Measurements from ENCODE around the gene RAPGEF5.
A peak's percentile ranks its signal among the peaks of the same experiment; 100 is the strongest.

Gene RAPGEF5

GRCh38 chr7:22307816-22308215 is 49.1 kb downstream of the RAPGEF5 start:
- H3K4me1 Mint-ChIP-seq = no peaks in the 10 kb centered on the region
- H3K9me3 Mint-ChIP-seq = no peaks in the 10 kb centered on the region
- ATAC-seq (replicated peaks; ENCODE audit: extremely low read depth, poor library complexity, severe bottlenecking) (no peak), DNase-seq (ENCODE audit: low spot score in 2 of 2) (no peak)
- H3K4me3 Mint-ChIP-seq = no peak overlapping the region
- peaks cover 24% of the 10 kb centered on the region for H3K27me3 Mint-ChIP-seq
- H3K36me3 Mint-ChIP-seq (ENCODE audit: insufficient read depth) = no peaks in the 10 kb centered on the region
- H3K27ac Mint-ChIP-seq (ENCODE audit: low read depth) = no peak overlapping the region

GRCh38 chr7:22305706-22306105 is 51.2 kb downstream of the RAPGEF5 start:
- Mint-ChIP-seq H3K27ac (ENCODE audit: low read depth) (no peak overlapping the region), H3K36me3 (ENCODE audit: insufficient read depth) (no peaks in the 10 kb centered on the region), H3K9me3 (no peaks in the 10 kb centered on the region), H3K27me3 (peaks cover 15% of the 10 kb centered on the region), H3K4me3 (no peak overlapping the region), H3K4me1 (no peaks in the 10 kb centered on the region)
- no peak for DNase-seq (ENCODE audit: low spot score in 2 of 2)
- no peak for ATAC-seq (replicated peaks; ENCODE audit: extremely low read depth, poor library complexity, severe bottlenecking)

GRCh38 chr7:22302951-22303423 is 54.0 kb downstream of the RAPGEF5 start:
- H3K27me3 Mint-ChIP-seq = peaks cover 15% of the 10 kb centered on the region
- no peaks in the 10 kb centered on the region for H3K36me3 Mint-ChIP-seq (ENCODE audit: insufficient read depth)
- DNase-seq (ENCODE audit: low spot score in 2 of 2) (no peak), ATAC-seq (replicated peaks; ENCODE audit: extremely low read depth, poor library complexity, severe bottlenecking) (no peak)
- H3K27ac Mint-ChIP-seq (ENCODE audit: low read depth) = no peak overlapping the region
- no peak overlapping the region for H3K4me3 Mint-ChIP-seq
- H3K9me3 Mint-ChIP-seq = no peaks in the 10 kb centered on the region
- H3K4me1 Mint-ChIP-seq = no peaks in the 10 kb centered on the region

GRCh38 chr7:22302193-22302592 is 54.8 kb downstream of the RAPGEF5 start:
- ATAC-seq (replicated peaks; ENCODE audit: extremely low read depth, poor library complexity, severe bottlenecking) (no peak), DNase-seq (ENCODE audit: low spot score in 2 of 2) (no peak)
- no peaks in the 10 kb centered on the region for H3K9me3 Mint-ChIP-seq
- H3K27me3 Mint-ChIP-seq = peaks cover 12% of the 10 kb centered on the region
- H3K4me1 Mint-ChIP-seq = no peaks in the 10 kb centered on the region
- no peak overlapping the region for H3K27ac Mint-ChIP-seq (ENCODE audit: low read depth)
- no peaks in the 10 kb centered on the region for H3K36me3 Mint-ChIP-seq (ENCODE audit: insufficient read depth)
- no peak overlapping the region for H3K4me3 Mint-ChIP-seq

- DNase-seq (ENCODE audit: low spot score in 2 of 2) = no peak
- no peak for ATAC-seq (replicated peaks; ENCODE audit: extremely low read depth, poor library complexity, severe bottlenecking)
- no peaks in the 10 kb centered on the region for H3K36me3 Mint-ChIP-seq (ENCODE audit: insufficient read depth)
- H3K27ac Mint-ChIP-seq (ENCODE audit: low read depth) = no peak overlapping the region
- H3K9me3 Mint-ChIP-seq = no peaks in the 10 kb centered on the region
- no peak overlapping the region for H3K4me3 Mint-ChIP-seq
- H3K27me3 Mint-ChIP-seq = peaks cover 8% of the 10 kb centered on the region
- no peaks in the 10 kb centered on the region for H3K4me1 Mint-ChIP-seq
Observed at GRCh38 chr7:22301790-22302189, 55.2 kb downstream of the RAPGEF5 start.

GRCh38 chr7:22300839-22301238 is 56.1 kb downstream of the RAPGEF5 start:
- Mint-ChIP-seq H3K9me3 (no peaks in the 10 kb centered on the region), H3K27me3 (no peaks in the 10 kb centered on the region), H3K27ac (ENCODE audit: low read depth) (no peak overlapping the region), H3K4me3 (no peak overlapping the region), H3K36me3 (ENCODE audit: insufficient read depth) (no peaks in the 10 kb centered on the region), H3K4me1 (no peaks in the 10 kb centered on the region)
- no peak for ATAC-seq (replicated peaks; ENCODE audit: extremely low read depth, poor library complexity, severe bottlenecking)
- DNase-seq (ENCODE audit: low spot score in 2 of 2) = no peak

GRCh38 chr7:22296916-22297315 is 60.0 kb downstream of the RAPGEF5 start:
- peaks cover 1% of the 10 kb centered on the region for H3K36me3 Mint-ChIP-seq (ENCODE audit: insufficient read depth)
- no peak overlapping the region for H3K27ac Mint-ChIP-seq (ENCODE audit: low read depth)
- peaks cover 11% of the 10 kb centered on the region for H3K27me3 Mint-ChIP-seq
- no peaks in the 10 kb centered on the region for H3K4me1 Mint-ChIP-seq
- DNase-seq (ENCODE audit: low spot score in 2 of 2) (no peak), ATAC-seq (replicated peaks; ENCODE audit: extremely low read depth, poor library complexity, severe bottlenecking) (no peak)
- no peaks in the 10 kb centered on the region for H3K9me3 Mint-ChIP-seq
- no peak overlapping the region for H3K4me3 Mint-ChIP-seq

GRCh38 chr7:22296265-22296566 is 60.7 kb downstream of the RAPGEF5 start:
- Mint-ChIP-seq H3K4me1 (no peaks in the 10 kb centered on the region), H3K36me3 (ENCODE audit: insufficient read depth) (peaks cover 1% of the 10 kb centered on the region), H3K27ac (ENCODE audit: low read depth) (no peak overlapping the region), H3K27me3 (peaks cover 11% of the 10 kb centered on the region), H3K9me3 (no peaks in the 10 kb centered on the region), H3K4me3 (no peak overlapping the region)
- DNase-seq (ENCODE audit: low spot score in 2 of 2) (no peak), ATAC-seq (replicated peaks; ENCODE audit: extremely low read depth, poor library complexity, severe bottlenecking) (no peak)

GRCh38 chr7:22295402-22296264 is 61.3 kb downstream of the RAPGEF5 start:
- Mint-ChIP-seq H3K4me3 (no peak overlapping the region), H3K36me3 (ENCODE audit: insufficient read depth) (peaks cover 1% of the 10 kb centered on the region), H3K27ac (ENCODE audit: low read depth) (no peak overlapping the region), H3K27me3 (peaks cover 11% of the 10 kb centered on the region), H3K4me1 (no peaks in the 10 kb centered on the region), H3K9me3 (no peaks in the 10 kb centered on the region)
- no peak for DNase-seq (ENCODE audit: low spot score in 2 of 2)
- no peak for ATAC-seq (replicated peaks; ENCODE audit: extremely low read depth, poor library complexity, severe bottlenecking)

- ATAC-seq (replicated peaks; ENCODE audit: extremely low read depth, poor library complexity, severe bottlenecking) = peak; percentile 40
- peaks cover 22% of the 10 kb centered on the region for H3K27me3 Mint-ChIP-seq
- no peaks in the 10 kb centered on the region for H3K9me3 Mint-ChIP-seq
- DNase-seq (ENCODE audit: low spot score in 2 of 2) = no peak
- no peaks in the 10 kb centered on the region for H3K4me1 Mint-ChIP-seq
- no peak overlapping the region for H3K27ac Mint-ChIP-seq (ENCODE audit: low read depth)
- no peak overlapping the region for H3K4me3 Mint-ChIP-seq
- H3K36me3 Mint-ChIP-seq (ENCODE audit: insufficient read depth) = peaks cover 1% of the 10 kb centered on the region
Observed at GRCh38 chr7:22292531-22292930, 64.4 kb downstream of the RAPGEF5 start.

GRCh38 chr7:22291977-22292376 is 65.0 kb downstream of the RAPGEF5 start:
- Mint-ChIP-seq H3K27me3 (peaks cover 24% of the 10 kb centered on the region), H3K4me1 (no peaks in the 10 kb centered on the region), H3K4me3 (no peak overlapping the region), H3K9me3 (no peaks in the 10 kb centered on the region), H3K27ac (ENCODE audit: low read depth) (no peak overlapping the region), H3K36me3 (ENCODE audit: insufficient read depth) (peaks cover 1% of the 10 kb centered on the region)
- no peak for DNase-seq (ENCODE audit: low spot score in 2 of 2)
- no peak for ATAC-seq (replicated peaks; ENCODE audit: extremely low read depth, poor library complexity, severe bottlenecking)

GRCh38 chr7:22288202-22288601 is 68.8 kb downstream of the RAPGEF5 start:
- ATAC-seq (replicated peaks; ENCODE audit: extremely low read depth, poor library complexity, severe bottlenecking) = no peak
- no peaks in the 10 kb centered on the region for H3K36me3 Mint-ChIP-seq (ENCODE audit: insufficient read depth)
- no peaks in the 10 kb centered on the region for H3K9me3 Mint-ChIP-seq
- DNase-seq (ENCODE audit: low spot score in 2 of 2) = no peak
- H3K27ac Mint-ChIP-seq (ENCODE audit: low read depth) = no peak overlapping the region
- no peaks in the 10 kb centered on the region for H3K4me1 Mint-ChIP-seq
- no peak overlapping the region for H3K4me3 Mint-ChIP-seq
- peaks cover 27% of the 10 kb centered on the region for H3K27me3 Mint-ChIP-seq

GRCh38 chr7:22287412-22287811 is 69.5 kb downstream of the RAPGEF5 start:
- no peaks in the 10 kb centered on the region for H3K36me3 Mint-ChIP-seq (ENCODE audit: insufficient read depth)
- no peak for ATAC-seq (replicated peaks; ENCODE audit: extremely low read depth, poor library complexity, severe bottlenecking)
- H3K27ac Mint-ChIP-seq (ENCODE audit: low read depth) = no peak overlapping the region
- H3K27me3 Mint-ChIP-seq = peaks cover 27% of the 10 kb centered on the region
- DNase-seq (ENCODE audit: low spot score in 2 of 2) = no peak
- H3K9me3 Mint-ChIP-seq = no peaks in the 10 kb centered on the region
- no peaks in the 10 kb centered on the region for H3K4me1 Mint-ChIP-seq
- H3K4me3 Mint-ChIP-seq = no peak overlapping the region

All from central memory CD8-positive, alpha-beta T cell (primary cell).